ELR (cell line): ENCODE results near the gene KIF16B.
A peak's percentile ranks its signal among the peaks of the same experiment; 100 is the strongest.

ENCODE experiments used
- DNase-seq: peaks from one replicate; pipeline ENCODE4 v3.0.0-alpha.2; 2015; ENCODE audit warnings: low read depth

KIF16B gene

GRCh38 chr20:16395366-16395765, 177.9 kb downstream of the KIF16B start:
- no peak for DNase-seq

- DNase-seq, result no peak
Measured at GRCh38 chr20:16394784-16395183, 178.5 kb downstream of the KIF16B start.

GRCh38 chr20:16393836-16394235, 179.4 kb downstream of the KIF16B start:
- DNase-seq, result no peak

GRCh38 chr20:16393297-16393696, 180.0 kb downstream of the KIF16B start:
- DNase-seq, result no peak

GRCh38 chr20:16392346-16392745, 180.9 kb downstream of the KIF16B start:
- no peak for DNase-seq

GRCh38 chr20:16390991-16391390, 182.3 kb downstream of the KIF16B start:
- DNase-seq, result no peak

- DNase-seq, result no peak
Measured at GRCh38 chr20:16388731-16389130, 184.5 kb downstream of the KIF16B start.

- no peak for DNase-seq
Measured at GRCh38 chr20:16387666-16388065, 185.6 kb downstream of the KIF16B start.

- no peak for DNase-seq
Measured at GRCh38 chr20:16385891-16386290, 187.4 kb downstream of the KIF16B start.

- no peak for DNase-seq
Measured at GRCh38 chr20:16385462-16385861, 187.8 kb downstream of the KIF16B start.

- DNase-seq, result no peak
Measured at GRCh38 chr20:16381444-16381843, 191.8 kb downstream of the KIF16B start.

GRCh38 chr20:16378712-16379370, 194.4 kb downstream of the KIF16B start:
- no peak for DNase-seq

- DNase-seq, result no peak
Measured at GRCh38 chr20:16378122-16378521, 195.1 kb downstream of the KIF16B start.

- DNase-seq, result no peak
Measured at GRCh38 chr20:16369441-16369840, 203.8 kb downstream of the KIF16B start.

- DNase-seq, result peak; percentile 14
Measured at GRCh38 chr20:16368645-16369292, 204.5 kb downstream of the KIF16B start.

- no peak for DNase-seq
Measured at GRCh38 chr20:16367948-16368560, 205.2 kb downstream of the KIF16B start.

- no peak for DNase-seq
Measured at GRCh38 chr20:16366529-16366928, 206.7 kb downstream of the KIF16B start.

GRCh38 chr20:16364320-16364687, 208.9 kb downstream of the KIF16B start:
- DNase-seq, result no peak

GRCh38 chr20:16363506-16364319, 209.5 kb downstream of the KIF16B start:
- no peak for DNase-seq

GRCh38 chr20:16362642-16363041, 210.6 kb downstream of the KIF16B start:
- DNase-seq, result no peak

- no peak for DNase-seq
Measured at GRCh38 chr20:16360668-16361067, 212.6 kb downstream of the KIF16B start.

- no peak for DNase-seq
Measured at GRCh38 chr20:16353417-16353781, 219.8 kb downstream of the KIF16B start.
